ENCODE measurements around the gene ACO2.
"Not testable (repeated sequence)": the region's sequence is repeated elsewhere in the genome, so short reads cannot be mapped to it uniquely, and the experiment has no call there.

ACO2 gene

DNA sequence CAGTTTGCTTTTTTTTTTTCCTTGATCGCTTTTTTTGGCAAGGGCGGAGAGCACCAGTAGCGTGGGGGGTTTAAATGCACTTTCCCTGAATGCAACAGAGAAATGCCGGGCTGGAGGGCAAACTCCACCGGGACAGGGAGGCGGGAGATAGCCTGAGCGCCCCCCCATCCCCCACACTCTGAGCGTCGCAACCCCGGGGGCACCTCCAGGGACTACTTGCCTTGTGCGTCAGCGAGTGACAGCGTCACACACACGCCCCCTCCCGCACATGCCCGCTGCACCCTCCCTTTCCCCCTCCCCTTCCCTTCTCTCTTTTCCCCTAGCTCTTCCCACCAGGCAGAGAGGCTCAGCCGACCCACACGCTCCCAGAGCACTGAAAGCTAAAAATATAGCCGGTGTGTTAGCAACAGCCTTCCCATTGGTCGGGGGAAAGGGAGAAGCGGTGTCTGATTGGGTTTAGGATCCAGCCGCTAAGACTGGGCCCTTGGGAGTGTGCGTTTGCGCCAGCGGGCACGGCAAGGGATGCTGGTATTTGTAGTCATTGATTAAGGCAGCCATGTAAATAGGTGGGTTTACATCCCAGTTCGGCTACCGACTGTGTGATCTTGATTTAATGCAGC is 20.6 kb upstream of the ACO2 start:
- DNase-seq: peak; percentile 99

DNA sequence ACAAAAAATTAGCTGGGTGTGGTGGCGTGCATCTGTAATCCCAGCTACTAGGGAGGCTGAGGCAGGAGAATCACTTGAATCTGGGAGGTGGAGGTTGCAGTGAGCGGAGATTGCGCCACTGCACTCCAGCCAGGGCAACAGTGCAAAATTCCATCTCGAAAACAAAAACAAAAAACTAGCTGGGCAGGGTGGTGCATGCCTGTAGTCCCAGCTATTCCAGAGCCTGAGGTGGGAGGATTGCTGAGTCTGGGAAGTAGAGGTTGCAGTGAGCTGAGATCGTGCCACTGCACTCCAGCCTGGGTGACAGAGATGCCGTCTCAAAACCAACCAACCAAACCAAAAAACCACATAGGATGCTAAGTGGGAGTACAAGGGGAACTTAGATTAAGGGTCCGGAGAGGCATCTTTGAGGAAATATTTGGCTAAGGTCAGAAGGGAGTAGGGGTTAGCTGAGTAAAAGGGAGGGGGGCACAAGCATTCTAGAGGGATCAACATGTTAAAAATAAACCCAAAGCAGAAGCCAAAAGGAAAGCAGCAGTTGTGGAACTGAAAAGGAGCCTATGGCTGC is 10.7 kb upstream of the ACO2 start:
- DNase-seq: no peak

DNA sequence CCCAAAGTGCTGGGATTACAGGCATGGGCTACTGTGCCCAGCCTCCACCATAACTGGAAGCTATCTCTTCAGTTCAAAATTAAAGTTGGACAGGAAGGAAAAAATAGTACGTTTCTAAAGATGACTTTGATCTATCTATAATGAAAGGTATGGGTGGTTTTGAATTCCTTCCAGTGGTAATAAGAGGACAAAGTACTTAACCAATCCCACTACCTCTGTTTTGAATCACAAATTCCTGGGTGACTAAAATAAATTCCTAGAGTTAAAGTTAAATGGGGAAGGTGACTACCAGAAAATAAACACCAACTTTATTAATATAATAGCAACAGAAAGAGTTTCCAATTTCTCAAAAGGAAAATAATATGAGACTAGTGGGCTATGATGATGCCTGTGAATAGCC is 9.5 kb upstream of the ACO2 start:
- no peak for DNase-seq

DNA sequence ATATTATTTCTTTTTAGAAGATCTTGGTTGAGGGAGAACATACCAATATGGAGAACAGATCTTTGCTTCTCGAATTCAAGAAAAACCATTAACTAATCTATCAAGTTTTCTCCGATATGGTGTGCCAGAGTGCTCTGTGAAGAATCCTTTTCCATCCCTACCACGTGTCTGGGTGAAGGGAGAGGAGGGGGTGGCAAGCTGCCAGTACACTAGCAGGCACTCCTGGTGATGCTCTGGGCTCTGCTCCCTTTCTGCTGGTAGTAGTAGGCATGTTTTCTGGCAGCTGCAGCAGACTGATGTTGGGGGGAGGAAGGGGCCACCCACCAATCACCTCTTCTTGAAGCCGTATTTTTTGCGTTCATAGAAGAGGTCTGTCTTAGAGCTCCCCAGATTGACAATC is 8.8 kb upstream of the ACO2 start:
- not testable (repeated sequence) for DNase-seq

DNA sequence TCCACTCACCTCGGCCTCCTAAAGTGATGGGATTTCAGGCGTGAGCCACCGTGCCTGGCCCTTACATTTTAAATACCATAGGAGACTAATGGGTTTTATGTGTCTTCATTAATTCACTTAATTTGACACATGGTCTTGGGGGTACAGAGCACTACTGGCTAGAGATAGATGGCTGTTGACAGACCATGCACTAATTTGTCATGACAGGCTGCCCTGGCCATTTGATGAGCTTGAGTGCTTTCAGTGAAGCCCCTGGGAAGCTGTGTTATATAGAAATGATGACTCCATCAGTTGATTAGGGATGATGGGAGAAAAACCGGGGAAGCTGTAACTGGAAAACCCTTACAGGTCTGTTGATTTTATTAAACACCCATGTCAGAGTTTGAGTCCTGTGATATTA is 7.0 kb upstream of the ACO2 start:
- no peak for DNase-seq

DNA sequence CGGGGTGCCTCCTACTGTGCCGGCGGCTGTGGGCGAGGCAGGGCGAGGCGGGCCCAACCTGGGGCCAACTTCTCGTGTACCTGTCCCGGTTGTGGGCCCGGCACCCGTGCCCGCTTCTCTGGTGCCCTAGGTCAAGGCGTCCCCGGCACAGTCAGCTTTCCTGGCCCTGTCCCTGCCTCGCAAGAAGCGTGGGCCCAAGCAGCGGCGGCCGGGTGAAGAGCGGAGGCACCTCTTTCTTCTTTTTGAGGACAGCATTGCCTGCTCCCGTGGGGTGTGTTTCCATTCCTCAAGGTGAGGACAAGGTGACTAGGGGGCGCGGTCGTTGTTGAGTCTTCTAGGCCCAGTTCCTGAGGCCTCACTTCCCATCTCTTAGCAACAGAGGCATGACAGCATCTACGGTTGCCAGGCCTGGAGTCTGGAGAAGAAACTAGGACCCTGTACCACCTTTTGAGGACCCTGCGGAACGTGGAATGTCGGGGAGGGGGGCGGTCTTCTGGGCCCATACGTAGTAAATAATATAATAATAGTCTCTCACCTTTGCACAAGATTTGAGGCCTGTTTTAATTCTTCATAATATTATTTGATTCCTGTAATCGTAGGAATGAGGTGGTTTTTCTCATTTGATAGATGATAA is 418 bp downstream of the ACO2 start:
- peak; percentile 75 for DNase-seq

DNA sequence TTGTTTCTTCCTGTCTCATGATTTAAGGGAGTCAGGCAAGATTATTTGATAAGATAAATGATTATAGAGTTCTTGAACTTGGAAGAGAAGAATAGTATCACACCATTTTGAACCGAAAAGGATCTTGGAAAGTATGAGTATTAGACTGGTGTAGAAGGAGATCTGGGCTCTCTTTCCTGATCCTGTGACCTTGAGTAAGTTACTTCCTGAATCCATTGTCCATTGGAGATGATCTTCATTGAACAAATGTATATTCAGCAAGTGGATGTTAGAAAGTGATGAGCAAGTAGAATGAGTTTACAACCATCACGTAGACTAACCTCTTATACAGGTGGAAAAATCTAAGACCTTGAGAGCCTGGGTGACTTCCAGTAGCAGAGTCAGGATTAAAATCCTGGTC is 2.0 kb downstream of the ACO2 start:
- no peak for DNase-seq

DNA sequence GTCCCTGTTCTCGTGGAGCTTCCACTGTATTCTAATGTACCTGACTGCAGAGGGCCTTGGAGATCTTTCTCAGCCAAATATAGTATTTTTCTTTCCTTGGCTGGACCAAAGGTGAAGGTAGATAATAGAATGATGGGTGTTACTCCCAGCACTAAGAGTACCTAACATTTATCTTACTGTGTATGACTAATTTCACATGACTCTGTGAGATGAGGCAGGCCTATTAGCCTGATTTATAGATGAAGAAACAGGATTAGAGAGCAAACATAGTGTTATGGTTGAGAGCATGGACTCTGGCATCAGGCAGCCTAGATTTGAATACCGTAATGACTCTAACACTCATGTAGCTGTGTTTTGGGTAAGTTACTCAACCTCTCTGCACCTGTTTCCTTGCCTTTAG is 2.7 kb downstream of the ACO2 start:
- no peak for DNase-seq

DNA sequence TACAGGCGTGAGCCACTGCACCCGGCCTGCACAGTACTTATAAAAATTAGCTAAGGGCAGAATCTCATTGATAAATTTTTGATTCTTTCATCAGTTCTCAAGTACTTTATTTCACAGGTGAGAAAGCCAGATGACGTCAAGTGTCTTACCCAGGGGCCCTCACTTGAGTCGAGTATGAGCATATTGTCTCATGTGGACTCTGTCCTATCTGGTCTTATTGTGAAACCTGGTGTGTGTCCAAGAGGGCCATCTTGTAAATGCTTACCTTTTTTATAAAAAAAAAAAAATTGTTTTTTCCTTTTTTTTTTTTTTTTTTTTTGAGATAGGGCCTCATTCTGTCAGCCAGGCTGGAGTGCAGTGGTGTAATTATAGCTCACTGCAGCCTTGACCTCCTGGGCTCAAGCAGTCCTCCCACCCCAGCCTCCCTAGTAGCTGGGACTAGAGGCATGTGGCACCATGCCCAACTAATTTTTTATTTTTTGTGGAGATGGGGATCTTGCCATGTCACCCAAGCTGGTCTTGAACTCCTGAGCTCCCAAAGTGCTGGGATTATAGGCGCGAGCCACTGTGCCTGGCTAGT is 6.0 kb downstream of the ACO2 start:
- no peak for DNase-seq

DNA sequence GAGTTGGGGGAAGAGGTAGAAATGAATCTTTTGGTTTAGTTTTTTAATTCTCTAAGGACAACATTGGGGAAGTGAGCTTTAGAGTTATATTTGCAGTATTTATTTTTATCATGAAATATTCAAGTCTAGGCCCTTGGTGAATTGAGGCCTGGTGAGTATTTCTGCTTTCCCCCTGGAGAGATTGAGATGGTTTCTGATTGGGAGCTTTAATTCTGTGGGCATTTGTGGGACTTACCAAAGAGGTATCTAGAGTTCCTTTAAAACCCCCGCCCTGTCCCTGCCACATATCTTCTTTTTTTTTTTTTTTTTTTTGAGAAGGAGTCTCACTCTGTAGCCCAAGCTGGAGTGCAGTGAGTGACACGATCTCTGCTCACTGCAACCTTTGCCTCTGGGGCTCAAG is 9.6 kb downstream of the ACO2 start:
- DNase-seq: no peak

DNA sequence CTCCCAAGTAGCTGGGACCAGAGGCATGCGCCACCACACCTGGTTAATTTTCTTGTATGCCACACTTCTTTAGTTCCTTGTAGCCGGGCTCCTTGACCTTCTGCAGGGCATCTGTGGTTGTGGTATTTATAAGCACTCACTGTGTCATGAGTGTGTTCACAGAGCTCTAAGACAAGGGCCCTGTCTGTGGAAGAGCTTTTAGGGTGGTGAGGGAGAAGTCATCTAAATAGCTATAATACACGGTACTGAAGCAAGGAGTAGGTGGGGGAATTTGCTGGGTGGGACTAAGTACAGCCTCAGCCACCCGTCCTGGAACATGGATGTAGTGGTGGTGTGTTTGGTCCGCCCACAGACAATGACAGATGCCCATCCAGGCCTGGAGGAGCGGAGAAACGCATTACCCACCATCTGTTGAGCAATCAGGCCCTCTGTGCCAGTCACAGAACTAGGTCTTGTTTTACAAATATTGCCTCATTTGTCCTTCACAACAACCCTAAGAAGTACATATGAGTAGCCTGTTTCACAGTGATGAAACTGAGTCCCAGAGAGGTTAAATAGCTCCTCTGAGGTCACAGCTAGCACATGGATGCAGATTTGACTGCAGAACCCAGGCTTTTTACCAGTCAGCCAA is 10.1 kb downstream of the ACO2 start:
- no peak for DNase-seq

DNA sequence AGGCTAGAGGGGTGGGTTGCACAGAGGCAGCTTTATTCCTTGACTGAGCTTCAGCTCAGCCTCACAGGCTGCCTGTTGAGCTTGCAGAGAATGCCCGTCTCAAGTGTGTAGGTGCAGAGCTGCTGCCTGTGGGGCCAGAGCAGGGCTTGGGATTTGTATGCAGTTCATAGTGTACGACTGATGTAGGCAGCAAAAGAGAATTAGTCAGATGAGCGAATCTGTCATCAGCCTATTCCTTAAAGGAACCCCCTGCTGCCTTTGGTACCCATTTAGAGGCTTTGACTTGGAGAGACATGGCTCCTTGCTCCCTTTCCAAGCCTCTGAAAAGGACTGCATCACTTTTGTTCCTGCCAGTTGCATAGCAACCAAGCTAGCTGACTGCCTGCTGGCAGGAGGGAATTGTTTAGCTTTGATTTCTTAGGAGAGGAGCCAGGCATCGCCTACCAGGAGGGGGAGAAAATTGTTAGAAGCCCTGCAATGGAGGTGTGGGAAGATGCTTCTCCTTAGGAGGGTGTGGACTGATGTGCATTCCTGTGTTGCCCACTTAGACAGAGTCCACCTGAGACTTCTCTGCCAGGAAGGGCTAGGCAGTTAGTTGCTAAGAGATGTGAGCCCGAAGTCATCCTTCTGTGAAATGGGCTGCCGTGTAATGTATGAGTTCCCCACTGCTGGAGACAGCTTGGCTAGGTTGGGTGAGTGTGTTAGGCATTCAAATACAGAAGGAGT is 10.9 kb downstream of the ACO2 start:
- no peak for DNase-seq

DNA sequence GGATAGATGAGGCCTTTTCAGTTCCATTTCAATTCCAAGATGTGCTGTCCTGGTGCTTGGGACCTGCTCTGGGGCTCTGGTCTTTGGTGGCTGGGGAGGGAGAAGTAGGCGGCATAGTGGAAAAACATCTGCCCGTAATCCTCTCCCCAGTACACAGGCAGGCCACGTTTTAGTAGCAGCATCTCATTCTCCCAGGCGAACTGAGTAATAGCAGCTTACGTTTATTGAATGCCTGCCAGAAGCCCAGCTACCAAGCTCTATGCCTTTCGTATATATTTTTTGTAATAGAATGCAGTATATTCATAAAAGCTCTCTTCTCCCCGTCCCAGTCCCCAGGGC is 11.4 kb downstream of the ACO2 start:
- no peak for DNase-seq

DNA sequence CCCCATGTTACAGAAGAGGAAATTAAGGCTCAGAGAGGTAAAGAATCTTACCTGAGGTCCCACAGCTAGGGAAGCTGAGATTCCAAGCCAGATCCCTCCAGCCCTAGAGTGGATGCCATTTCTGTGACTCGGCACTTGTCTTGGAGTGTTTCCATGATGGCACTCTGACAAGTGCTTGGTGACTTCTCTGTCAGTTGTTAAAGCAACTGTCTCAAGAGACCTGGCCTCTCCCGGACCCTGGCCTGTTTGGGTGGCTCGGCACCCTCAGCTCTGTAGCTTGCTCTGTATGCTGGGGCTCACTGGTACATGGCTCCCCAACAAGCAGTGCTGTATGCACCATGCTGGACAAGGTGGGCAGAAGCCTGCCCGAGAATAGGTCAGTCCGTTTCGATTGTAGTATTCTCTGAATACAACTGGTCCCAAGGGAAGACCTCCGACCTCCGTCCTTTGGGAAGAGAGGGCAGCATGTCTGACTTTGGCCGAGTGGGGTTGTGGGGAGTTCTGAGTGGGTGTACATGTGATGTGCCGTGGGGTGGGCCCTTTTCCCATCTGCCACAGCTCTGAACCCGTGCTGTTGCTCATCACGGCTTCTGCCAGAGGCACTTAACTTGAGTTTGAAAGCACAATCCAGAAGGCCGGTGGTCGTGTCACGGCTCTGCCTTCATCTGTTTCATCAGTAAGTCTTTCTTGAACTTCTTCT is 12.4 kb downstream of the ACO2 start:
- no peak for DNase-seq

DNA sequence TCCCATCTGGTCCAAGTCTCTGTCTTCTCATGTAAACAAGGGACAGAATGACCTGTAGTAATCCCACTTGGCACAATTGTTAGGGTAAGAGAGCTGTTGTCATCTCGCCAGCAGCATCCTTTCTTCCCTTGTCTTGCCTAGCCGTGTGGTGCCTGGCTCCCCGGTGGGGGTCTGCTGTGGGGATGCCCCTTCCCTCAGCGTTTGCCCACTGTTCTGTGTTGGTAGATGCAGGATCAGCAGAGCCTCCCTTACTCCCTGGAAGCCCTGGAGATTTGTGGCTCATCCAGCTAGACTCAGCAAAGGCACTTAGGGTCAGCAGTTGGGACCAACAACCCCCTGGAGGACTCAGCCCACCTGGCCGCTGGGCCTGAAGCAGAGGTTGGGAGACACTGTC is 13.0 kb downstream of the ACO2 start:
- no peak for DNase-seq

DNA sequence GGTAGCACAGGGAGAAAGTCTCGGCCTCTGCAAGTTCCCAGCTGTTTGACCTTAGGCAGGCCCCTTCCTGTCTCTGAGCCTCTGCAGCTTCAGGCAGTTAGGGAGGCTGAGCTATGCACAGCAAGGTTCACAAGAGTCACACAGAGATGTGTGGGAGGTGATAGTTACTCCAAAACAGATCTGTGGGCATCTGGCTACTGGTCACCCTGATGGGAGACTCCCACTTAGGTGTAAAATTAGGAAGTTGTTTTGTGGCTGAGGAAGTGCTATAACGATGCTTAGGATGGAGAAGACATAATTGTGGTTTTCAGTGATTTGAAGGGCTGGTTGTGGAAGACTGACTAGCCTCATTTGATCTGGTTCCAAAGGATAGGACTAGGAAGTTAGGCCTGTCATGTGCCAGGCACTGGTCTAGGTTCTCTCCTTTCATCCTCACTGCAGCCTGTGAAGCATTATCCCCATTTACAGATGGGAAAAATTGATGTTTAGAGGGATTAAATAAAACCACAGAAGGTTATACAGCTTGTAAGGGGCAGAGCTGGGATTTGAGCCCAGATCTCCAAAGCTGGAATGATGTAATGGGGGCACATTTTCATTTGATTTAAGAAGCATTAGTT is 13.5 kb downstream of the ACO2 start:
- DNase-seq: no peak

DNA sequence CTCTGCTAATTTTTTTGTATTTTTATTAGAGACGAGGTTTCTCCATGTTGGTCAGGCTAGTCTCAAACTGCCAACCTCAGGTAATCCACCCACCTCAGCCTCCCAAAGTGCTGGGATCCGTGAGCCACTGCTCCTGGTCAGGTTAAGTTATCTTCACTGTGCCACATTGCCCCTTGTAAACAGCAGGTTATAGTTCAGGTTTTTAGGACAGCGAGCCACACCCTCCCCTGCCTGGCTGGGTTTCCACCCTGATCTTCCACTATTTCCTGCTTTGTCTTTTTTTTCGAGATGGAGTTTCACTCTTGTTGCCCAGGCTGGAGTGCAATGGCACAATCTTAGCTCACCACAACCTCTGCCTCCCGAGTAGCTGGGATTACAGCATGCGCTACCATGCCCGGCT is 16.1 kb downstream of the ACO2 start:
- peak; percentile 33 for DNase-seq

DNA sequence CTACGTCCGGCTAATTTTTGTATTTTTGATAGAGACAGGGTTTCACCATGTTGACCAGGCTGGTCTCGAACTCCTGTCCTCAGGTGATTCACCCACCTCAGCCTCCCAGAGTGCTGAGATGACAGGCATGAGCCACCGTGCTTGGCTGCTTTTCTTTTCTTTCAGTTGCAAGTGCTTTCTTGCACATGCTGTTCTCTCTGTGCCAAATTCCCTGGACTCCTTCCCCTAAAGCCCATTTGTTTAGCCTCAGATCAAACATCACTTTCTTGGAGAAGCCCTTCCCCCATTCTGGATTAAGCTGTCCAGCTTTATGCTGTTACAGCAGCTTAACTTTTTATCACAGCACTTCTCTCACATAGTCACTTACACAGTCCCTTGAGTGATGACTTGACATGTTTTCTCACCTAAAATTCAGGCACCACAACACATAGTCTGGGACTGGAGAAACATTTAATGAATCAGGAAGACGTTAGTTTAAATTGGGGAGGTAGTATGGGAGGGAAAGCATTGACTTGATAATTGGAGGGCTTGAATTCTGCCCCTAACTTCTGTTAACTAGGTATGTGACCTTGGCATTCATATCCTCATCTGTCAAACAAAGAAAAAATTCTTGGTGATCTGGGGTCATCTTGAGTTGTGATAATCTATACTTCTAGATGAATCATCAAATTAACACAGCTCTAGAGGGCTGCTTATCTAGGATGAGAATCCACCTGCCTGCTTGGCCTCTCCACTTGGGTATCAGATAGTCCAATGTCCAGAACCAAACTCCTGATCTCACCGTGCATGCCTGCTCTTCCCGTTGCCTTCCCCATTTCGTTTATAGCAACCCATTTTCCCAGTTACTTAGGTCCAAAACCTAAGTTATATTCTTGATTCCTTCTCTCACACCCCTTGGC is 18.4 kb downstream of the ACO2 start:
- no peak for DNase-seq

DNA sequence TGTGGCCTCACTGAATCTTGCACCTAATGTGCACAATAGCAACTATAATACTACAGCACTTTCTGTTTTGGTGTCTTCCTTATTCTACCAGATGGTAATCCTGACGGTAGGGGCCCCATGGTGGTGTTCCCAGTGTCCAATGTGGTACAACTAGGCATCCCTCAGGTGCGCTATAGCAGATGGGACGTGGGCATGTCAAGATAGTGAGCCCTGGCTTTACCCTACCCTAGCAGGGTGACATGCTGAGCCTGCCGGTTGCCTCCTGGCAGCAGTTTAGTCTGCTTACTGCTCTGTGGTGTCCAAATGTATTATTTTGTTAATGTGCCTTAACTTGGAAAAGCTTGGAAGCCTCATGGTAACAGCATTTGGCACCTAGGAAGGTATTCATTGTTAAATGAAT is 19.2 kb downstream of the ACO2 start:
- no peak for DNase-seq

DNA sequence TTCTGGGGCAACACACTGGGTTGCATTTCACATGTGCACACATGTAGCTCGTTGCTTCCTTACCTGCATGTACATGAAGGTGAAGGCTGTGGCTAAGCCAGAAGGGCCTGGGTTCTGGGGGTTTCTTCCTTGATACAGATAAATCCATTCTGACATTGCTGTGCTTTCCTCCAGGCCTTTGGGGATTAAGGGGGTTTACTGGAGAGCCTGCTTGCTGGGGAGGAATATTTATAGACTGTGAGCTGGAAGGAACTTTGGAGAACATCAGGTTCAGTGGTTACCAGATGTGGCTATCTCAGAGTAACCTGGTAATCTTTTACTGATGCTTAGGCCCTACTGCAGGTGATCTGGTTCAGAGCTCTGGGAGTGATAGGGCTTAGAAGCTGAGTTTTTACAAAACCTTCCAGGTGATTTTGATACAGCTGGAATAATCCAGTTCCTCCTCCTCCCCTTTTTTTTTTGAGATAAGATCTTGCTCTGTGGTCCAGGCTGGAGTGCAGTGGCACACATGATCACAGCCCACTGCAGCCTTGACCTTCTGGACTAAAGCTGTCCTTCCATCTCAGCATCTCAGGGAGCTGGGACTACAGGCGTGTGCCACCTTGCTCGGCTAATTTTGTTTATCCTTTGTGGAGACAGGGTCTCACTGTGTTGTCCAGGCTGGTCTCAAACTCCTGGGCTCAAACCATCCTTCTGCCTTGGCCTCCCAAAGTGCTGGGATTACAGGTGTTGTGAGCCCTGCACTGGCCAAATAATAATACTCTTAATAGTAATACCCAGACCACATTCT is 19.9 kb downstream of the ACO2 start:
- no peak for DNase-seq

Measured in hematopoietic multipotent progenitor cell treated with erythropoietin and hydrocortisone succinate and interleukin-3 and kit ligand, for 6 days (in vitro differentiated cells).